Fibroblast of the aortic adventitia (primary cell): ENCODE results near the gene CXCL6. TPM values are rescaled to one million over a fixed set of nuclear protein-coding genes. Genes with fewer than 3 reads are reported as not detected.

ENCODE experiments used
- DNase-seq: peaks from one replicate; pipeline ENCODE4 v3.0.0-alpha.2; 2010; ENCODE audit warnings: low read depth
- H3K4me3 ChIP-seq: 2 replicates; pipeline ENCODE4 v1.5.1; 2011; ENCODE audit warnings: low read depth, mild to moderate bottlenecking, control low read depth, low read length, moderate library complexity
- CTCF ChIP-seq: IDR thresholded peaks from 2 replicates; pipeline ENCODE4 v1.5.1; 2011; ENCODE audit warnings: mild to moderate bottlenecking, low read length, control low read depth, inconsistent platforms; ENCODE audit not compliant: insufficient read depth
- total RNA-seq: library from RNA; depleted of rRNA; stranded (reverse); fragments of >200 nt; gene quantifications from 2 replicates; pipeline ENCODE4 v1.2.3, GENCODE V29; 2012; ENCODE audit warnings: low replicate concordance

The CXCL6 gene
- total RNA-seq, 1 donor = 1.4 TPM

GRCh38 chr4:73864365-73864764 lies 27.9 kb downstream of the CXCL6 start:
- TF ChIP-seq CTCF = no peak
- no peak overlapping the region for H3K4me3 ChIP-seq
- DNase-seq = no peak

DNA sequence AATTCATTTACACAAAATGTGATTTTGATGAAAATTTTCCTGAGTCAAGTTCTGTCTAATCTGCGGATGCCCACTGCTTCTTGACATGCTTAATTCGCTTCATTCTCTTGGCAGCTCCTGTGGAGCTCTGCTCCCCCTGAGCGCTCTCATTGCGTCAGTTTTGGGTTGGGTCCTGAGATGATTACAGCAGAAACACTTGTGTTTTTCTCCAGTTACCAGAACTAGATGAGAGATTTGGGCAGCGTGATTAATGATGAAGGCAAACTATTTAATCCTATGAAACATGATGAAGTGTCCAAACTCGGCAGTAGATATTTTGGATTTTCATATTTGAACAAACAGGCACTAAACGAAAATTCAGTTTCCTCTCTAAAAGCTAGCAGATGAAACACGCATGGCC lies 28.5 kb downstream of the CXCL6 start:
- H3K4me3 ChIP-seq = no peak overlapping the region
- DNase-seq = peak; percentile 81
- TF ChIP-seq CTCF = no peak

DNA sequence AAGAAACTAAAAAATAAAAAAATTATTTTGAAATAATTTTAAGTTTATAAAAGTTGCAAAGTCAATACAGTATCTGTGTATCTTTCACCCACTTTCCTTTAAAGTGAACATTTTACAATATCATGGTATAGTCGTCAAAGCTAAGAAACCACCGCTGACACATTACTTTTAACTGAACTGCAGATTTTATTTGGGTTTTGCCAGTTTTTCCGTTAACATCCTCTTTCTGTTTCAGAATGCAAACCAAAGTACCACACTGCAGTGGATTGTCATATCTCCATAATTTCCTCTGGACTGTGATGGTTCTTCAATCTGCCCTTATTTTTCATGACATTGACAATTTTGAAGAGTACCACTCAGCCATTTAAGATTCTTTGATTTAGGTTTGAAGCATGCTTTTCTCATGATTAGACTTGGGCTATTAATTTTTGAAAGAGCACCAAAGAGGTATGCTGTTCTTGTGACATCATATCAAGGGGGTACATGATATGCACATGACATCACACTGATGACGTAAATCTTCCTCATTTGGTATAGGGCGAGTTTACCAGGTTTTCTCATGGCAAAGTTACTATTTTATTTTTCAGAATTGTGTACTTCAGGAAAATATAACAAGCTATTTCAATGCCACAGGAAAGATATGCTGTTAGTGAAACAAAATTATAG lies 29.1 kb downstream of the CXCL6 start:
- H3K4me3 ChIP-seq = no peak overlapping the region
- no peak for DNase-seq
- no peak for TF ChIP-seq CTCF

- H3K4me3 ChIP-seq = no peak overlapping the region
- no peak for TF ChIP-seq CTCF
- no peak for DNase-seq
Measured at GRCh38 chr4:73866246-73866645, 29.8 kb downstream of the CXCL6 start.

GRCh38 chr4:73867783-73868182 lies 31.3 kb downstream of the CXCL6 start:
- DNase-seq = no peak
- no peak overlapping the region for H3K4me3 ChIP-seq
- TF ChIP-seq CTCF = no peak

DNA sequence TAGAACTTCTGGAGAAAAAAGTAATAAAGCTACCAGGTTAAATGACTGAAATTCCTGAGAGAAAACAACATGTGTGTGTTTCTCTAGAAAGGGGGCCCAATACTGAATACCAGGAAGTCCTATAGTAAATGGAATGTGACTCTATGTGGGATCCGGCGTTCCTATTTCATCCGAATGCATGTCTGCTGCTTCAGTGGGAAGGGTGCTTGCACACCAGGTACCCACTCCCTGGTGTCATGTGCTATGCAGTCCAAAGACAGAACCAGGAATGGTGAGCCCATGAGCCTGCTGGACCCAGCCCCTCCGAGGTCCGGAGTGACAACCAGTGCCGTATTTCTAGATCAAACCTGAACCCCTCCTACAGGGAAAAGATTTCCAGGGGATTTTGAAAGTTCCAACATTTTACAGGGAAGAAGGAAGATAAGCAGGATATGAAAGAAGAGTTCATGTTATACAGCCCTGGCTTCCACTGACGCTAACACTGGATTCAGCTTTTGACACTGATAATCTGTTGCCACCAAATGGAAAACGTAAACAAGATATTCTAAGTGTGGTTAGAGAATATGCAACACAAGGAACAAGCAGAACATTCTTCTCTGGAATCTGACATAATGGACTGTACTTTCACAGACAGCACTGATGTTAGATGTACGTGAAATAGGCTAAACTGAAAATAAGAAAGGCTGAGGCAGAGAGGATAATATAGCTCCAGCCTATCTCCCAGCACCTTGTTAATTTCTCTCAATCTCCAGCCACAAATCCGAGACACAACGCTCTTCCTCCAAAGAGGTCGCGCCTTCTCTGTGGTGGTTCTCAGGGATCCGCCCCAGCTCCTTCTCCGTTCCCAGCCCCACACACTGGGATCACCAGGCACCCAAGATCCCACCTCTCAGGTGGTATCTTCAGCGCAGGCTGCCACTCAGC lies 32.0 kb downstream of the CXCL6 start:
- peak; percentile 38 for DNase-seq
- TF ChIP-seq CTCF = no peak

More for the DNA sequence above, 32.0 kb downstream of the CXCL6 start:
- H3K4me3 ChIP-seq = peak overlapping the region; percentile 72
